Gastroesophageal sphincter (tissue), 4 donors: Measurements from ENCODE around the gene TFF2. TPM values are rescaled to one million over a fixed set of nuclear protein-coding genes. Genes with fewer than 3 reads are reported as not detected.

ENCODE experiments used
- ATAC-seq: fragments of 150-250 bp; one replicate; pipeline ENCODE4 v1.9.1; 2016; ENCODE audit warnings: mild to moderate bottlenecking, moderate library complexity
- H3K27ac ChIP-seq, 4 donors: fragments of 200-600 bp; sonication (generic) in 3 of 4; 1 replicate in 3 of 4; 2 replicates in 1 of 4; pipeline ENCODE4 v1.5.1; 2016 to 2019
- H3K27me3 ChIP-seq: fragments of 200-600 bp; sonication (generic); one replicate; pipeline ENCODE4 v1.5.1; 2019
- H3K36me3 ChIP-seq, 2 donors: fragments of 200-600 bp; sonication (generic); one replicate each; pipeline ENCODE4 v1.5.1; 2019; ENCODE audit warnings: control low read depth in 1 of 2
- H3K4me1 ChIP-seq, 3 donors: fragments of 200-600 bp; sonication (generic); 1 replicate in 2 of 3; 2 replicates in 1 of 3; pipeline ENCODE4 v1.5.1; 2016 to 2019; ENCODE audit warnings: control low read depth in 2 of 3
- H3K4me3 ChIP-seq, 2 donors: fragments of 200-600 bp; sonication (generic); one replicate each; pipeline ENCODE4 v1.5.1; 2019; ENCODE audit warnings: mild to moderate bottlenecking in 1 of 2, moderate library complexity in 1 of 2
- H3K9me3 ChIP-seq, 3 donors: fragments of 200-600 bp; sonication (generic); one replicate each; pipeline ENCODE4 v1.5.1; 2017 to 2019; ENCODE audit warnings: control low read depth in 2 of 3
- CTCF ChIP-seq, 4 experiments: fragments of 200-600 bp in 2 of 4; fragments of 450-650 bp in 2 of 4; sonication (generic) in 1 of 4; IDR thresholded peaks; one replicate each; pipeline ENCODE4 v1.5.1; 2017 to 2019; ENCODE audit warnings: antibody characterized with exemption in 4 of 4, mild to moderate bottlenecking in 2 of 4, moderate library complexity in 2 of 4
- EP300 ChIP-seq: sonication (generic); formaldehyde crosslinking; IDR thresholded peaks from one replicate; pipeline ENCODE4 v1.6.1; 2017; ENCODE audit warnings: antibody characterized with exemption, mild to moderate bottlenecking
- POLR2A ChIP-seq, 2 donors: fragments of 450-650 bp; IDR thresholded peaks; one replicate each; pipeline ENCODE4 v1.6.1; 2017; ENCODE audit warnings: antibody characterized with exemption in 2 of 2, mild to moderate bottlenecking in 2 of 2, moderate library complexity in 1 of 2
- POLR2AphosphoS5 ChIP-seq: sonication (generic); formaldehyde crosslinking; IDR thresholded peaks from one replicate; pipeline ENCODE4 v1.6.1; 2017; ENCODE audit warnings: antibody characterized with exemption
- WGBS, 2 donors: methylation state at CpG; one replicate each; pipeline ENCODE4 v1.1.5; 2018; ENCODE audit warnings: low coverage in 1 of 2; 5-methylcytosine and 5-hydroxymethylcytosine counted together
- total RNA-seq, 4 donors: library from RNA; depleted of rRNA; stranded (reverse); fragments of >200 nt; gene quantifications; one replicate each; pipeline ENCODE4 v1.1.0, GENCODE V29; 2016

The TFF2 gene
- total RNA-seq, 4 donors from 2014 or later: not detected

- H3K9me3 ChIP-seq: no peaks in the 10 kb centered on the region
- H3K27me3 ChIP-seq: peaks cover 15% of the 10 kb centered on the region
- H3K36me3 ChIP-seq: no peaks in the 10 kb centered on the region
- TF ChIP-seq POLR2AphosphoS5 (no peak), CTCF (IDR thresholded peaks at IDR 0.05) (no peak), EP300 (no peak), POLR2A (IDR thresholded peaks at IDR 0.05) (no peak)
- H3K4me3 ChIP-seq: no peak overlapping the region
- 78 to 86% methylated on average over 3 to 5 of the region's 6 CpGs for WGBS, 2 donors
- H3K27ac ChIP-seq: no peak overlapping the region
- no peak for ATAC-seq
- no peaks in the 10 kb centered on the region for H3K4me1 ChIP-seq
Measured at GRCh38 chr21:42324896-42325295, 25.9 kb downstream of the TFF2 start.

- no peaks in the 10 kb centered on the region for H3K36me3 ChIP-seq
- TF ChIP-seq CTCF (IDR thresholded peaks at IDR 0.05) (no peak), POLR2A (IDR thresholded peaks at IDR 0.05) (no peak), EP300 (no peak), POLR2AphosphoS5 (no peak)
- no peaks in the 10 kb centered on the region for H3K9me3 ChIP-seq
- no peak for ATAC-seq
- 90 to 96% methylated on average over 4 of the region's 4 CpGs for WGBS, 2 donors
- no peak overlapping the region for H3K27ac ChIP-seq
- H3K4me1 ChIP-seq: no peaks in the 10 kb centered on the region
- no peak overlapping the region for H3K4me3 ChIP-seq
- peaks cover 29% of the 10 kb centered on the region for H3K27me3 ChIP-seq
Measured at GRCh38 chr21:42321845-42322244, 28.9 kb downstream of the TFF2 start.

GRCh38 chr21:42321231-42321630 lies 29.6 kb downstream of the TFF2 start:
- no peaks in the 10 kb centered on the region for H3K9me3 ChIP-seq
- no peaks in the 10 kb centered on the region for H3K4me1 ChIP-seq
- TF ChIP-seq CTCF (IDR thresholded peaks at IDR 0.05) (no peak), EP300 (no peak), POLR2AphosphoS5 (no peak), POLR2A (IDR thresholded peaks at IDR 0.05) (no peak)
- no peak overlapping the region for H3K4me3 ChIP-seq
- no peaks in the 10 kb centered on the region for H3K36me3 ChIP-seq
- ATAC-seq: no peak
- H3K27me3 ChIP-seq: peaks cover 32% of the 10 kb centered on the region
- no peak overlapping the region for H3K27ac ChIP-seq
- WGBS, 2 donors: 88% methylated on average over 1 of the region's 10 CpGs; no CpG with 5 or more reads in 1 of the 2 donors

- no peak for ATAC-seq
- Histone ChIP-seq H3K27ac (no peak overlapping the region), H3K36me3 (no peaks in the 10 kb centered on the region), H3K4me1 (no peaks in the 10 kb centered on the region), H3K27me3 (peaks cover 32% of the 10 kb centered on the region), H3K4me3 (no peak overlapping the region), H3K9me3 (no peaks in the 10 kb centered on the region)
- TF ChIP-seq POLR2A (IDR thresholded peaks at IDR 0.05) (no peak), CTCF (IDR thresholded peaks at IDR 0.05) (no peak), EP300 (no peak), POLR2AphosphoS5 (no peak)
- WGBS, 2 donors: 89 to 92% methylated on average over 4 to 5 of the region's 8 CpGs
Measured at GRCh38 chr21:42320791-42321190, 30.0 kb downstream of the TFF2 start.

GRCh38 chr21:42319851-42320572 lies 30.8 kb downstream of the TFF2 start:
- WGBS, 2 donors: 80 to 85% methylated on average over 2 to 5 of the region's 17 CpGs
- TF ChIP-seq POLR2AphosphoS5: no peak
- no peak for TF ChIP-seq POLR2A (IDR thresholded peaks at IDR 0.05)
- no peak for TF ChIP-seq CTCF (IDR thresholded peaks at IDR 0.05)
- no peak for TF ChIP-seq EP300
- no peak overlapping the region for H3K4me3 ChIP-seq
- H3K27ac ChIP-seq: no peak overlapping the region
- no peak for ATAC-seq
- no peaks in the 10 kb centered on the region for H3K4me1 ChIP-seq
- H3K36me3 ChIP-seq: no peaks in the 10 kb centered on the region
- H3K27me3 ChIP-seq: peaks cover 32% of the 10 kb centered on the region
- no peaks in the 10 kb centered on the region for H3K9me3 ChIP-seq
